SK-N-MC (cell line): ENCODE measurements around the gene SNF8.

Experiments used
- EZH2 ChIP-seq: fragments of 200-600 bp; sonication (generic); IDR thresholded peaks from one replicate; pipeline ENCODE4 v1.6.1; 2017; ENCODE audit warnings: antibody characterized with exemption
- FOXP2 ChIP-seq: optimal IDR thresholded peaks from 2 replicates; pipeline ENCODE3; 2011; ENCODE audit warnings: mild to moderate bottlenecking, moderate library complexity; ENCODE audit not compliant: insufficient read depth; ENCODE audit errors: extremely low read length, control extremely low read depth
- POLR2AphosphoS5 ChIP-seq: IDR thresholded peaks from 2 replicates; pipeline ENCODE4 v1.6.1; 2012; ENCODE audit warnings: mild to moderate bottlenecking, low read depth, low read length, borderline replicate concordance

- TF ChIP-seq POLR2AphosphoS5 (no peak), EZH2 (no peak), FOXP2 (no peak)
Measured at GRCh38 chr17:48904428-48904827, 40.2 kb downstream of the SNF8 start.
